Caco-2 (cell line): ENCODE measurements around the gene HTT. TPM values are rescaled to one million over a fixed set of nuclear protein-coding genes. Genes with fewer than 3 reads are reported as not detected.

ENCODE experiments used
- BruUV-seq: library from RNA; stranded (reverse); fragments of 400-500 nt; replicated peaks from 2 replicates; lab custom pipeline; 2021; lab: Mats Ljungman, UMichigan
- CTCF ChIA-PET: fragments of 300-600 bp; sonication (Branson Sonifier 250); formaldehyde crosslinking; loops from one replicate; lab custom pipeline; 2022; ENCODE audit warnings: antibody characterized with exemption; lab: Charles Lee
- POLR2A ChIA-PET: fragments of 300-600 bp; sonication (Branson Sonifier 250); formaldehyde crosslinking; loops from one replicate; lab custom pipeline; 2022; ENCODE audit warnings: antibody characterized with exemption; lab: Charles Lee
- DNase-seq, 2 experiments: peaks; one replicate each; pipeline versions ENCODE4 v3.0.0 to v3.0.0-alpha.2; 2020 to 2022
- H3K27me3 ChIP-seq: replicated peaks from 2 replicates; pipeline ENCODE4 v1.6.0; 2011; ENCODE audit warnings: low read length; ENCODE audit not compliant: control insufficient read depth, insufficient read depth
- H3K36me3 ChIP-seq: 2 replicates; pipeline ENCODE4 v1.5.1; 2011; ENCODE audit warnings: low read length; ENCODE audit not compliant: control insufficient read depth, insufficient read depth
- H3K4me1 ChIP-seq: fragments of 250-450 bp; sonication (Bioruptor Pico); 2 replicates; pipeline ENCODE4 v1.5.1; 2020; ENCODE audit warnings: mild to moderate bottlenecking
- H3K4me3 ChIP-seq: 2 replicates; pipeline ENCODE4 v1.5.1; 2011; ENCODE audit warnings: low read depth, mild to moderate bottlenecking, control low read depth, low read length
- H3K9me3 ChIP-seq: fragments of 250-450 bp; sonication (Bioruptor Pico); 2 replicates; pipeline ENCODE4 v1.5.1; 2020; ENCODE audit warnings: mild to moderate bottlenecking, moderate library complexity
- H3K27ac Mint-ChIP-seq: one replicate; pipeline ENCODE4 v1.8.0; 2022; ENCODE audit warnings: mixed read lengths; ENCODE audit not compliant: unreplicated experiment
- H3K27me3 Mint-ChIP-seq: one replicate; pipeline ENCODE4 v1.8.0; 2022; ENCODE audit warnings: mixed read lengths; ENCODE audit not compliant: insufficient read depth, unreplicated experiment
- H3K36me3 Mint-ChIP-seq: one replicate; pipeline ENCODE4 v1.8.0; 2022; ENCODE audit warnings: mild to moderate bottlenecking, mixed read lengths; ENCODE audit not compliant: insufficient read depth, unreplicated experiment
- H3K4me1 Mint-ChIP-seq: one replicate; pipeline ENCODE4 v1.8.0; 2022; ENCODE audit warnings: low read depth, mixed read lengths; ENCODE audit not compliant: unreplicated experiment
- H3K4me3 Mint-ChIP-seq: one replicate; pipeline ENCODE4 v1.8.0; 2022; ENCODE audit warnings: mild to moderate bottlenecking, moderate library complexity, mixed read lengths; ENCODE audit not compliant: unreplicated experiment
- H3K9me3 Mint-ChIP-seq: one replicate; pipeline ENCODE4 v1.8.0; 2022; ENCODE audit warnings: mixed read lengths; ENCODE audit not compliant: unreplicated experiment
- intact Hi-C: fragments of 100-400 bp; cut with micrococcal nuclease; formaldehyde crosslinking; loops from one replicate; pipeline ENCODE4 v1.10.0; 2022; ENCODE audit not compliant: unreplicated experiment
- total RNA-seq: library from RNA; stranded (reverse); gene quantifications from 2 replicates; pipeline ENCODE4 v1.2.3, GENCODE V29; 2022
- TF ChIP-seq, protein P1 (sequence below), 2 experiments: fragments of 200-600 bp in 1 of 2; IDR thresholded peaks; 1 replicate in 1 of 2; 2 replicates in 1 of 2; pipeline versions ENCODE4 v1.5.1 to v1.8.0; 2011 to 2022; ENCODE audit warnings: antibody characterized with exemption in 1 of 2, control low read depth in 1 of 2, inconsistent platforms in 1 of 2, low read depth in 1 of 2, low read length in 1 of 2, mild to moderate bottlenecking in 1 of 2, moderate library complexity in 1 of 2; ENCODE audit not compliant: insufficient read depth in 1 of 2, severe bottlenecking in 1 of 2, unreplicated experiment in 1 of 2

Gene HTT
- total RNA-seq, 1 experiment from 2014 or later, result 63.3 TPM

DNA sequence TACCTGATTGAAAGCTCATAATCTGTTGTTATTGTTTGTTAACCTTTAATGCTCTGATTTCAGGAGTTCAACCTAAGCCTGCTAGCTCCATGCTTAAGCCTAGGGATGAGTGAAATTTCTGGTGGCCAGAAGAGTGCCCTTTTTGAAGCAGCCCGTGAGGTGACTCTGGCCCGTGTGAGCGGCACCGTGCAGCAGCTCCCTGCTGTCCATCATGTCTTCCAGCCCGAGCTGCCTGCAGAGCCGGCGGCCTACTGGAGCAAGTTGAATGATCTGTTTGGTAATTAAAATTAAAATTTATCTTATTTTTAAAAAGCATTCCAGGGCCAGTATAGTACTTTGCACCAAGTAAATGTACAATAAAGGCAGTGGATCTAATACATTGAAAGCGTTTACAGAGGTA lies 137.4 kb downstream of the HTT start:
- CTCF ChIA-PET, result no interaction called here
- H3K36me3 Mint-ChIP-seq, result peaks cover 47% of the 10 kb centered on the region
- no TSS peak for BruUV-seq
- no peaks in the 10 kb centered on the region for H3K9me3 ChIP-seq
- peak in 1 of 2 experiments; percentile 1 for DNase-seq
- POLR2A ChIA-PET, result no interaction called here
- intact Hi-C loops, result no loop called here
- H3K4me3 ChIP-seq, result no peak overlapping the region
- H3K27me3 ChIP-seq, result no peaks in the 10 kb centered on the region
- peaks cover 1% of the 10 kb centered on the region; the same call in 1 of the 2 replicates for H3K36me3 ChIP-seq
- TF ChIP-seq, protein P1, sequence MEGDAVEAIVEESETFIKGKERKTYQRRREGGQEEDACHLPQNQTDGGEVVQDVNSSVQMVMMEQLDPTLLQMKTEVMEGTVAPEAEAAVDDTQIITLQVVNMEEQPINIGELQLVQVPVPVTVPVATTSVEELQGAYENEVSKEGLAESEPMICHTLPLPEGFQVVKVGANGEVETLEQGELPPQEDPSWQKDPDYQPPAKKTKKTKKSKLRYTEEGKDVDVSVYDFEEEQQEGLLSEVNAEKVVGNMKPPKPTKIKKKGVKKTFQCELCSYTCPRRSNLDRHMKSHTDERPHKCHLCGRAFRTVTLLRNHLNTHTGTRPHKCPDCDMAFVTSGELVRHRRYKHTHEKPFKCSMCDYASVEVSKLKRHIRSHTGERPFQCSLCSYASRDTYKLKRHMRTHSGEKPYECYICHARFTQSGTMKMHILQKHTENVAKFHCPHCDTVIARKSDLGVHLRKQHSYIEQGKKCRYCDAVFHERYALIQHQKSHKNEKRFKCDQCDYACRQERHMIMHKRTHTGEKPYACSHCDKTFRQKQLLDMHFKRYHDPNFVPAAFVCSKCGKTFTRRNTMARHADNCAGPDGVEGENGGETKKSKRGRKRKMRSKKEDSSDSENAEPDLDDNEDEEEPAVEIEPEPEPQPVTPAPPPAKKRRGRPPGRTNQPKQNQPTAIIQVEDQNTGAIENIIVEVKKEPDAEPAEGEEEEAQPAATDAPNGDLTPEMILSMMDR (IDR thresholded peaks at IDR 0.05; ENCODE audit: insufficient read depth in 1 of 2, low read depth in 1 of 2, low read length in 1 of 2, severe bottlenecking in 1 of 2, unreplicated experiment in 1 of 2), result no peak
- no peak overlapping the region for H3K4me3 Mint-ChIP-seq
- H3K27ac Mint-ChIP-seq, result no peak overlapping the region
- no peaks in the 10 kb centered on the region for H3K27me3 Mint-ChIP-seq
- no peaks in the 10 kb centered on the region for H3K4me1 ChIP-seq
- H3K9me3 Mint-ChIP-seq, result no peaks in the 10 kb centered on the region
- peaks cover 7% of the 10 kb centered on the region for H3K4me1 Mint-ChIP-seq

DNA sequence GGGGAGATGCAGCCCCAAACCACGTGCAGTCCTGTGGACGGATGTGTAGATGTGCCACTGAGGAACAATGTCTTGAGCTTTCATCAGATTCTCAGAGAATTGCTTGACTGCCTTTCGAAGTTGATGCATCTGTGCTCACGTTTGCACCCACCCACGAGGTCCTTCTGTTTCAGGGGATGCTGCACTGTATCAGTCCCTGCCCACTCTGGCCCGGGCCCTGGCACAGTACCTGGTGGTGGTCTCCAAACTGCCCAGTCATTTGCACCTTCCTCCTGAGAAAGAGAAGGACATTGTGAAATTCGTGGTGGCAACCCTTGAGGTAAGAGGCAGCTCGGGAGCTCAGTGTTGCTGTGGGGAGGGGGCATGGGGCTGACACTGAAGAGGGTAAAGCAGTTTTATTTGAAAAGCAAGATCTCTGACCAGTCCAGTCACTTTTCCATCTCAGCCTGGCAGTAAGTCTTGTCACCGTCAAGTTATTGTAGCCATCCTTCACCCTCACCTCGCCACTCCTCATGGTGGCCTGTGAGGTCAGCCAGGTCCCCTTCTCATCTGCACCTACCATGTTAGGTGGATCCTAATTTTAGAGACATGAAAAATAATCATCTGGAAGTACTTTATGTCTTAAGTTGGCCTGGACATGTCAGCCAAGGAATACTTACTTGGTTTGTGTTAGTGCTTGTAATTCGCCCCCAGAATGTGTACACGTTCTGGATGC lies 138.1 kb downstream of the HTT start:
- Mint-ChIP-seq H3K4me1 (peaks cover under 1% of the 10 kb centered on the region), H3K27ac (no peak overlapping the region), H3K36me3 (peaks cover 47% of the 10 kb centered on the region), H3K27me3 (no peaks in the 10 kb centered on the region), H3K9me3 (no peaks in the 10 kb centered on the region), H3K4me3 (no peak overlapping the region)
- ChIA-PET POLR2A (no interaction called here), CTCF (no interaction called here)
- BruUV-seq, result no TSS peak
- H3K27me3 ChIP-seq, result no peaks in the 10 kb centered on the region
- H3K4me3 ChIP-seq, result no peak overlapping the region
- TF ChIP-seq, protein P1 (IDR thresholded peaks at IDR 0.05; ENCODE audit: insufficient read depth in 1 of 2, low read depth in 1 of 2, low read length in 1 of 2, severe bottlenecking in 1 of 2, unreplicated experiment in 1 of 2), result no peak
- no peaks in the 10 kb centered on the region for H3K9me3 ChIP-seq
- peaks cover 1% of the 10 kb centered on the region; the same call in 1 of the 2 replicates for H3K36me3 ChIP-seq
- peak in 1 of 2 experiments; percentile 5 for DNase-seq
- no peaks in the 10 kb centered on the region for H3K4me1 ChIP-seq
- intact Hi-C loops, result no loop called here

DNA sequence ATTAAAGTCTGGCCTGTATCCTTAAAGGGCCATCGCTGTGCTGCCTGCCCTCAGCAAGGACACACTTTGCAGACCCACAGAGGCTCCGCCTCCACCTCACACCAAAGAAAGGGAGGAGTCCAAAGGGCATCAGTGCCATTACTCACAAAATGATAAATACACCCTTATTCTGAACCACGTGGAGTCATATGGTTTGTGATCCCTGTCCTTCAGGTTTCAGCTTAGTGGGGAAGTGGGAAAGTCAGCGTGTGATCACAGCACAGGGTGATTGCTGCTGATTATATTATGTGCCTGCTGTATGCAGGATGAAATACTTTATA lies 138.6 kb downstream of the HTT start:
- peaks cover 1% of the 10 kb centered on the region; the same call in 1 of the 2 replicates for H3K36me3 ChIP-seq
- Mint-ChIP-seq H3K9me3 (no peaks in the 10 kb centered on the region), H3K27me3 (no peaks in the 10 kb centered on the region), H3K27ac (no peak overlapping the region), H3K4me1 (no peaks in the 10 kb centered on the region), H3K36me3 (peaks cover 47% of the 10 kb centered on the region), H3K4me3 (no peak overlapping the region)
- no peak overlapping the region for H3K4me3 ChIP-seq
- DNase-seq, result peak in 1 of 2 experiments; percentile 14
- intact Hi-C loops, result no loop called here
- no TSS peak for BruUV-seq
- no peaks in the 10 kb centered on the region for H3K4me1 ChIP-seq
- TF ChIP-seq, protein P1 (IDR thresholded peaks at IDR 0.05; ENCODE audit: insufficient read depth in 1 of 2, low read depth in 1 of 2, low read length in 1 of 2, severe bottlenecking in 1 of 2, unreplicated experiment in 1 of 2), result no peak
- H3K27me3 ChIP-seq, result no peaks in the 10 kb centered on the region
- H3K9me3 ChIP-seq, result no peaks in the 10 kb centered on the region
- POLR2A ChIA-PET, result no interaction called here
- CTCF ChIA-PET, result no interaction called here
